HG03457 (cell line): ENCODE results near the gene ADAP1.
"Not testable (repeated sequence)": the region's sequence is repeated elsewhere in the genome, so short reads cannot be mapped to it uniquely, and the experiment has no call there.

Experiments
- ATAC-seq: cut with Tn5 transposase; IDR thresholded peaks from one replicate; pipeline ENCODE4 v1.9.1; 2021; ENCODE audit warnings: moderate number of reproducible peaks; ENCODE audit not compliant: unreplicated experiment

The ADAP1 gene

GRCh38 chr7:960269-960871 lies 5.9 kb upstream of the ADAP1 start:
- no peak for ATAC-seq

GRCh38 chr7:959740-960139 lies 5.3 kb upstream of the ADAP1 start:
- ATAC-seq: not testable (repeated sequence)

- no peak for ATAC-seq
These were observed 4.8 kb upstream of the ADAP1 start for GRCh38 chr7:959271-959670.

- ATAC-seq: no peak
These were observed 4.0 kb upstream of the ADAP1 start for GRCh38 chr7:958221-959200.

DNA sequence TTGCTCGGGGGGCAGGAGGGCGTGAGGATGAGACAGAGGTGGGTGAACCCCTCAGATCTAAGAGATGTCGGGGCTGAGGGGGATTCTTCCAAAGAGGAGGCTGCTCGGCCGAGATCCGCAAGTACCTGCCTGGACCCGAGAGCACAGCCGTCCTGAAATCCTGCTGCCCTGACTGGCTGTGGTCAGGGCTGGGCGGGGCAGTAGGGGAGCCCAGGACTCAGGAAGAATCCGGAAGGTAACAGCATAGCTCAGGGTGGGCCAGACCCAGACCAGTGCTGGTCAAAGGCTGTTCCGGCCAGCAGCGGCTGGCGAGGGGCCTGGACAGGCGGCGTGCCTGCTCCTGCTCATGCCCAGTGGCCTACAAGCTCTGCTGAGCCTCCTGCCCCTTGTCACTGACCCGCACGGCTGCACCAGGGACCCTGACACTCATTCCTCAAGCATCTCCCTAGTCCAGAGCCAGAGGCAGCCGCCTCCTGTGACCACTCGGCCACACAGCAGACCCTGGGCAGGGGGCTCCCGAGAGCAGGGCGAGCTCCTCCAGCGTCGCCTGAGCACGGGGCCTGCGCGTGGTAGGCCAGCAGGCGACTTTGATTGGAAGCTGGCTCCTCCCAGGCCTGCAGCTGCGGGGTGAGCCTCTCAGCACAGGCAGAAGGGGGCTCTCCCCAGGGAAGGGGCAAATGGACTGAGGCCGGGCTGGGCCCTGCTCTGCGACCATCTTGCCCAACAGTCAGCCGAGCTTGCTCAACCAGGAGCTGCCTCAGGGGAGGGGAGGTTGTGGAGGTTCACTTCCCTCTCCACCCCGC lies 3.1 kb upstream of the ADAP1 start:
- no peak for ATAC-seq

DNA sequence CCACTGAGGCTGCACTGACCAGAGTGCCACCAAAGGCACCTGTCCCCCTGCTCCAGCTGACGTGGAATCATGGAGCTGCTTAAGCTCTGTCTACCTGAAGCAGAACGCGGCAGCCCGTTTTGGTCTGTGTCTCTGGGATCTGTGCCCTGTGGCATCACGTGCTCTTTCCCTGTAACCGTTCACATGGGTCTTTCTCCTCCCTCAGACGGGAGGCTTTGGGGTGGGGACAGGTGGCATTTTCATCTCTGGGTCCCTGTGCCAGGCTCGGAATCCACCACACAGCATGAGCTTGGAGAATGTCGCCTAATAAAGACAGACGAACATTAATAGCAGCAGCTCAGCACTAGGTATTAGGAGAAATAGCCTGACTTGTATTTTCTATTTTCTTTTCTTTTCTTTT lies 1.6 kb upstream of the ADAP1 start:
- no peak for ATAC-seq

DNA sequence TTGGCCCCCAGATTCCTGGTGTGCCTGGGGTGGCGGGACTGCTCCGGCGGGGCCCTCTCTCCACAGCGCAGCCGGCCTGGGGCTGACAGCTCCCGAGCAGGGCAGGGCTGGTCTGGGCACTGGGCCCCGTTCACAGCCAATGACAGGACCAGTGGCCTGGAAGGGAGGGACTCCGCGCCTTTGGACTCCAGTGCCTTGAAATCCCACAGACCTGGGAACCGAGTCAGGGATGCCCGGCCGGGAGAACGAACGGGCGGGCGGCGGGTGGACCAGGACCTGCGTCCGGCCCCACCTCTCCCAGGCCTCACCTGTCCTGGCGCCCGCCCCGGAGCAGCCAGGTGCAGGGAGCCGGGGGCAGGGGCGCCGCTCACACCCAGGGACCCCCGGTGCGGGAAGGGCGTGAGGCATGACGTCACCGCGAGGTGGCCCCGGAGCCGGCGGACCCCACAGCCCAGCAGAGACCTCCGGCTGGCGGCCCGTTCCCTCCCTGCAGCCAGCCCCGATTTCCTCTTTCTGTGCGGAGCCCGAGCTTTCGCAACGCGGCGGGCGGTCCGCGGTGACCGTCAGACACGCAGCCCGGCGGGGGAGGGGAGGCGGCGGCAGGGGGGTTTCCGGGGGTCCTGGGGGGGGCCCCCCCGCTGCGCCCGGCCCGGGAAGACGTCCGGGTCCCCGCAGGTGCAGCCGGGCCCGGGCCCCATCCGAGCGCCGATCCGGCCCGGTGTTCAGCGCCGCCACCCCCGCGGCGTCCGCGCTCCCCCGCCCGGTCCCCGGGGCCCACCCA lies 743 bp downstream of the ADAP1 start:
- no peak for ATAC-seq

DNA sequence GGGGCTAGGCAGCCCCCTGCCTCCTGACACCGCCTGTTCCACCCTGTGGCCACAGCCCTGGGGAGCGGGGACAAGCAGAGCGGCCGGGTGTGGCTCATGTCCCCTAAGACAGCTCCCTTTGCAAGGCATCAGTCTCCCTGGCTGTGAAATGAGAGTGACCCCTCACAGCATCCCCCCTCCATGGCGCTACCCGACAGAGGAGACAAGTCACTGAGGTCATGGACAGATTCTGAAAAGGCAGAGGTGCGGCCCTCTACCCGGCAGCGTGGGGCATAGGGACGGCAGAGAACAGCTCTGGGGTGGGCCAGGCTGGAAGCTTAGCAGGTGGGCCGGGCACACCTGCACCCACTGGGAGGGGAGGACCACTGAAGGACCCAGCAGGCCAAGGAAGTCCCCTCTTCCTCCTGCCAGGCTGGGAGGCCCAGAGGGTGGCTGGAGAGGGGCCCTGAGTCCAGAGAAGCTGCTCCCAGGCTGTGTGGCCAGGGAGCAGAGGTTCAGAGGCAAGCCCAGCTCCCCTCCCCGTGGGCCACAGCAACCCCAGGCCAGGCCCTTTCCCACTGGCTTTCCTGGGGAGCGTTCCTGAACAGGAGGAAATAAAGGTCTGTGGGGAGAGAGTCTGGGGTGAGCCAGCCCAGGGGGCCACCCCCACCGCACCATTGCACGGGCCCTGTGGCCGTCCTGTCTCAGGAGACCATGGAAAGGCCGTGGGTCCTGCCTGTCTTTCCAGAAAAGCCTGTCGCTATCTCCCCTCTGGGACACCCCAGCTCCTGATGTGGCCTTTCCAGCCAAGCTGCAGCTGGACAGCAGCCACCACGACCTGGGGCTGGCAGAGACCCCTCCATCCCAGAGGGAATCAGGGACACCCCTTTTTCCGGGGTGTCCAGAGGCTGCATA lies 1.7 kb downstream of the ADAP1 start:
- no peak for ATAC-seq

- ATAC-seq: no peak
These were observed 2.5 kb downstream of the ADAP1 start for GRCh38 chr7:951881-952547.

DNA sequence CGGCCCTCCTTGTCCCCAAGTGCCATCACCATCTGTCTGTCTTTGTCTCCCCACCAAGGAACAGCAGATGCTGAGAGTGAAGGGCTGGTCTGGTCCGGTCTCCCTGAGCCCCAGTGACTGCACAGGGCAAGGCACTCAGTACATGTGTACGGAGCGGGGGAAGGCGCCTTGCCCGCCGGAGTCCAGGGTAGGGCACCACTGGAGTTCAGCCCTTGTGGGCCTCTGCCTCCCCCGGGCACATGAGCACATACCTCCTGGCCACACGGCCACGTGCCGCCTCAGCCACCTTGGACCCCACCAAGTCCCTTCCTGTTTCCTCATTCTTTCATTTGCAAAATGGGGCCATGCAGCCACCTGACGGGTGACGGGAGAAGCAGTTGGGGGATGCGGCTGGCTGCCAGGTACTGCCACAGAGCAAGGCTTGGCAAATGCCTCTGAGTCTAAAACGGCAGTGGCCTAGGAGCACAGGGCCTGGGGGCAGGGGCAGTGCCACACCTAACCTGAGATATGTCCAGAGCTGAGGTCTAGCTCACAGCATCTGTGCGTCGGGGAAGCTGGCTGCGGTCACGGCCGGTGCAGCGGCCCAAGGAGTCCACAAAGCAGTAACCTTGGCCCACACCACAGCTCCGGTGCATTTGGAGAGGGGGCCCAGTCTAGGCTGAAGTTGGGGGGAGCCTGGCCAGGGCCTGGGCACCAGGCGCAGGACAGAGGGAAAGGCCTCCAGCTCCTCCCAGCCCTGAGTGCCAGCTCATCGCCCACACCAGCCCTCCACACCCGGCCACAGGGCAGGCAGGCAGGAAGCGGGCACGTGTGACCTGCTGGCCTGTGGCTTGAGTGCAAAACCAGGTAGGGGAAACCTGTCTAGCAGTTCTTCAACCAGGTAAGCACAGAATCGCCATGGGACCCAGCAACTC lies 5.2 kb downstream of the ADAP1 start:
- ATAC-seq: no peak

DNA sequence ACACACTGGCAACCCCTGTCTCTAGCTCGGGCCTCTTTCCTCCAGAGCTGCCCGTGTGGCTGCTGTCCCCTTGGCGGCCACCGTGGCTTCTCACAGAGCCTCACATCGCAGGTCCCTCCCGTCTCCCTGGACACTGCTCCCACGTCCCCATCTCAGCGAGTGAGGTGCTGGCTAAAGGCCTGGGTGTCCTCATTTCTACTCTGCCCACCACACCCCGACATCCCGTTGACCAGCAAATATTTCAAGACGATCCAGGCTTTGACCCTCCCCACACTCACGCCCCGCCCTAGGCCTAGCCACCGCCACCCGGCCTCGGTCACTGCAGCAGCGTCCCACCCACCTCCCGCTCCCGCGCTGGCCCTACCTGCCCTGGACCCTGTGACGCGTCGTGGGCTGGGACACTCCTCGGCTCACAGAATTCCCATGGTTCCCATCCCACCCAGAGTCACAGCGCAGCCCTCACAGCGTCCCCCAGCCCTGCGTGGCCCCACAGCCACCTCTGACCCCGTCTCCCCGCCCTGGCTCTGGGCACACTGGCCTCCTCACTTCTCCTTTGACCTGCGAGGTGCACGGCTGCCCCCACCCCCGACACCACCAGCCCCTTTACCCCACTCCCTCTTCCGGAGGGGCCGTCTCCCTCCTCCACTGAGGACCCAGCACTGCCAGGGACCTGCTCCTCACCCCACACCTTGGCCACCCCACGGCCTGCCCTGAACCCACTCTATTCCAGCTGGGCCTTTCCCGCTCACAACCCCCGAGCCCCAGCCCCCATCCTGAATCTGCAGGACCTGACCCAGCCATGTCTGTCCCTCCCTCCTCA lies 6.9 kb downstream of the ADAP1 start:
- no peak for ATAC-seq

- no peak for ATAC-seq
These were observed 8.1 kb downstream of the ADAP1 start for GRCh38 chr7:946256-946996.

DNA sequence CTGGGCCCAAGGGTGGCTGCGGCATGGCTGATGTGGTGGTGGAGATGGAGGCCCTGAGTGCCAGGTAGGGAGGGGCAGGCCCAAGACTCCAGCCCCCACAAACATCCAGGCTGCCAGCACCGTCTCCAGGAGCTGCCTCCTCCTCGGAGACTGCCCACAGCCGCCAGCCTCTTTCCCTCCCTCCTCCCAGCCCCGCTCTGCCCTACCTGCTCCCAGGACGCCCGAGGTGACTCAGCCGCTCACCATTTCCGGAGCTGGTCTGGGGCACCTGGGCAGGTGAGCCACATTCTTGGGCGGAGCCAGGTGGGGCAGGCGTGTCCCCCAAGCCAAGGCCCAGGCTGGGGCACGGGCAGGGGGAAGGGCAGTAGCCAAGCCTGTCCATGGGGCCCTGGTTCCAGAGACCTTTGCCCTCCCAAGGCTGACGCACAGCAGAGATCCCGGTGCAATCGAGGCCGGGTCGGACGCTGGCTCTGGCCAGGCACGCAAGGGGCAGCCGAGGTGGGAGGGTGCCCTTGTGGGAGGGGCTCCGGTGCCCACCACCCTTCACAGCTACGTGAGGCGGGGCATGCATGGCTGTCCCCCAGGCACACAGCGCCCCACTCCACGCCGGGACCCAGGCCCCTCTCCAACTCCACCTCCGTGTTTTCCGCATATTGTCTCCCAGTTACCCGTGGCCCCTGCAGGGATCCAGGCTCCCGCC lies 8.8 kb downstream of the ADAP1 start:
- ATAC-seq: no peak

DNA sequence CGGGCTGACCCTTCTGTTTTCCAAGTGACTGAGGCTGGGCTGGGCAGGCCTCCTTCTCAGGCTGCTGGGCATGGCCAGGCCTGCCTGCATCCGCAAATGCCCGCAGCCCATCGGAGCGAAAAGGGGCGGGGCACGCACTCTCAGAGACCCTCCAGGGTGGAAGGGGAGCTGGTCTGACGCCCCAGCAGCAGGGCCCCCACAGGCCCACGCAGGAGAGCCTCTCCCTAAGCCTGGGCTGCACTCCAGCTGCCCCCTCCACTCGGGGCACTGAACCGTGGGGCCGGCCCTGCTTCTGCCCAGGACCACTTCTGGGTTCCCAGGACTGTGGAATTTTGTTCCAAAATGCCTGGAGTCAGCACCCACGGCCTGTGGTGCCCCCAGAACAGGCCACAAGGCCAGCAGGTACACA lies 9.3 kb downstream of the ADAP1 start:
- ATAC-seq: no peak

- no peak for ATAC-seq
These were observed 9.7 kb downstream of the ADAP1 start for GRCh38 chr7:944744-945143.

DNA sequence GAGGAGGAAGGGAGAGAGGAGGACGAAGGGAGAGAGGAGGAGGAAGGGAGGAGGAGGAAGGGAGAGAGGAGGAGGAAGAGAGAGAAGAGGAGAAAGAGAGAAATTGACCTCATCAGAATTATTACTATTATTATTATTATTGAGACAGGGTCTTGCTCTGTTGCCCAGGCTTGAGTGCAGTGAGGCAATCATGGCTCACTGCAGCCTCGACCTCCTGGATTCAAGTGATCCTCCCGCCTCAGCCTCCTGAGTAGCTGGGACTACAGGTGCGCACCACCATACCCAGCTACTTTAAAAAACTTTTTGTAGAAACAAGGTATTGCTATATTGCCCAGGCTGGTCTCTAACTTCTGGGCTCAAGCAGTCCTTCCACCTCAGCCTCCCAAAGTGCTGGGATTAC lies 10.7 kb downstream of the ADAP1 start:
- ATAC-seq: not testable (repeated sequence)
